SJCRH30 (cell line): ENCODE measurements around the gene PC. TPM values are rescaled to one million over a fixed set of nuclear protein-coding genes. Genes with fewer than 3 reads are reported as not detected.
A peak's percentile ranks its signal among the peaks of the same experiment; 100 is the strongest.

Experiments
- DNase-seq, 2 experiments: peaks; one replicate each; pipeline ENCODE4 v3.0.0-alpha.2; 2015 to 2020
- H3K27ac ChIP-seq: fragments of 250-450 bp; sonication (Bioruptor Pico); 2 replicates; pipeline ENCODE4 v1.5.1; 2020; ENCODE audit warnings: mild to moderate bottlenecking, moderate library complexity
- H3K27me3 ChIP-seq: fragments of 250-450 bp; sonication (Bioruptor Pico); 2 replicates; pipeline ENCODE4 v1.5.1; 2020; ENCODE audit warnings: mild to moderate bottlenecking, moderate library complexity
- H3K36me3 ChIP-seq: fragments of 250-450 bp; sonication (Bioruptor Pico); 2 replicates; pipeline ENCODE4 v1.5.1; 2020; ENCODE audit warnings: mild to moderate bottlenecking, moderate library complexity
- H3K4me1 ChIP-seq: fragments of 250-450 bp; sonication (Bioruptor Pico); 2 replicates; pipeline ENCODE4 v1.5.1; 2020; ENCODE audit warnings: mild to moderate bottlenecking, moderate library complexity
- H3K4me3 ChIP-seq: fragments of 250-450 bp; sonication (Bioruptor Pico); 2 replicates; pipeline ENCODE4 v1.5.1; 2020; ENCODE audit warnings: mild to moderate bottlenecking, moderate library complexity
- H3K9me3 ChIP-seq: fragments of 250-450 bp; sonication (Bioruptor Pico); replicated peaks from 2 replicates; pipeline ENCODE4 v1.5.1; 2020; ENCODE audit warnings: mild to moderate bottlenecking, moderate library complexity
- total RNA-seq: library from RNA; depleted of rRNA; stranded (reverse); fragments of >200 nt; shearing (Covaris generic); gene quantifications from 2 replicates; pipeline ENCODE4 v1.2.3, GENCODE V29; 2014

The PC gene
- total RNA-seq, 1 experiment from 2014 or later = 22.9 TPM

DNA sequence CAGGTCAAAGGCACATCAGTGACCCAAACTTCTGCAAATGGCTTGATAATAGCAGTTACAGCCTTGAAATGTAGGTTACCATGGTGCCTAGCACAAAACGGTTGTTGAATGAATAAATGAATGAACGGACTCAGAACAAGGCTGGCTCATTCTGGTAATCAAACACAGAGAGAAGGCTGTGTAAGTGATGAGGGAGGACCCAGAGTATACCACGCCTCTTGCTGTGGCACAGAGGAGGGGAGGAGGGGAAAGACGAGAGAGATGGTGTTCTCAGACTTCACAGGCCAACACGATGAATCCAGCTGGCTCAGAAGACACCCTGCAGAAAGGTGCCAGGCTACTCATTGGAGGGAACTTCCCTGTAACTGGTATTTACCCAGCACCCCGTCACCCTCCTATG, 38.3 kb downstream of the PC start:
- Histone ChIP-seq H3K4me1 (no peaks in the 10 kb centered on the region), H3K4me3 (no peak overlapping the region), H3K27ac (no peak overlapping the region), H3K27me3 (no peaks in the 10 kb centered on the region), H3K36me3 (no peaks in the 10 kb centered on the region), H3K9me3 (no peaks in the 10 kb centered on the region)
- DNase-seq = no peak

- Histone ChIP-seq H3K9me3 (no peaks in the 10 kb centered on the region), H3K27ac (no peak overlapping the region), H3K36me3 (no peaks in the 10 kb centered on the region), H3K4me3 (no peak overlapping the region), H3K4me1 (no peaks in the 10 kb centered on the region), H3K27me3 (no peaks in the 10 kb centered on the region)
- DNase-seq = no peak
Measured at GRCh38 chr11:66918741-66919140, 39.4 kb downstream of the PC start.

- Histone ChIP-seq H3K9me3 (no peaks in the 10 kb centered on the region), H3K36me3 (no peaks in the 10 kb centered on the region), H3K4me1 (no peaks in the 10 kb centered on the region), H3K4me3 (no peak overlapping the region), H3K27ac (no peak overlapping the region), H3K27me3 (no peaks in the 10 kb centered on the region)
- DNase-seq = no peak
Measured at GRCh38 chr11:66915866-66916265, 42.3 kb downstream of the PC start.

DNA sequence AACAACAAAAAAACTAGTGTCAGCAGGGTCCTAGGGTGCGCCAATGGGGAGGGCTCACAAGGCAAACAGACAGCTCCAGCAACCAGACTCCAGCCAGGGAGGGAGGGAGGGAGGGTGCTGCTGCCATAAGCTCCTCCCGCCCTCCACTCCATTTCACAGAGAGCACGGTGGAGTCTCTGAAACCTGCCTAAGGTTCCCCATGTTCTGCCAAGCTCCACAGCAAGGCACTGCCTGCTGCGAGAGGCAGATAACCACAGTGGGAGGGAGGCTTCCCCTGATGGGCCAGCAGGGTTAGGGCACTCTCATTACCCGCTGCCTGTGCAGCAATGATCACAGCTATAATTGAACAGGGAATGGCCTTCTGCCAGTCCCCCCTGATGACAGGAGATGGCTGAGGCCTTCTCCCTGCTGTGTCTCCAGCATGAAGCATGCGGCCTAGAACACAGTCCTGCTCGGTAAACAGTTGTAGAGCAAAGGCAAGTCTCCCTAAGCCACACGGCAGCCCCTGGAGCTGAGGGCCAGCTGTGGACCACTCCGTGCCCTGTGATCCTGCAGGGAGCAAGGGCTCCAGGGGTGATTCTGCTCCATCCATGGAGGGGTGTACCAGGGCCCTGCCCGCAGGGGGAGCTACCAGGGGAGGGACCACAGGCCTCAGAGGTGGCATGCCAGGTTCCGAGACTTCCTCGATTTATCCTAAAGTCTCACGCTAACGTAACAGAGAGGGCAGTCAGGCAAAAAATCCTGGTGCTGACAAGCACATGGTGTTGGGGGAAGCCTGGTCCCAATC, 42.9 kb downstream of the PC start:
- no peak overlapping the region for H3K4me3 ChIP-seq
- no peaks in the 10 kb centered on the region for H3K9me3 ChIP-seq
- no peak overlapping the region for H3K27ac ChIP-seq
- no peaks in the 10 kb centered on the region for H3K4me1 ChIP-seq
- no peaks in the 10 kb centered on the region for H3K36me3 ChIP-seq
- DNase-seq = no peak
- no peaks in the 10 kb centered on the region for H3K27me3 ChIP-seq

- Histone ChIP-seq H3K27ac (no peak overlapping the region), H3K9me3 (no peaks in the 10 kb centered on the region), H3K4me1 (no peaks in the 10 kb centered on the region), H3K36me3 (no peaks in the 10 kb centered on the region), H3K4me3 (no peak overlapping the region), H3K27me3 (no peaks in the 10 kb centered on the region)
- no peak for DNase-seq
Measured at GRCh38 chr11:66914505-66914904, 43.7 kb downstream of the PC start.

- no peak overlapping the region for H3K4me3 ChIP-seq
- H3K4me1 ChIP-seq = no peaks in the 10 kb centered on the region
- DNase-seq = peak in 1 of 2 experiments; percentile 34
- H3K9me3 ChIP-seq = no peaks in the 10 kb centered on the region
- no peaks in the 10 kb centered on the region for H3K36me3 ChIP-seq
- no peak overlapping the region for H3K27ac ChIP-seq
- no peaks in the 10 kb centered on the region for H3K27me3 ChIP-seq
Measured at GRCh38 chr11:66912911-66913310, 45.3 kb downstream of the PC start.

DNA sequence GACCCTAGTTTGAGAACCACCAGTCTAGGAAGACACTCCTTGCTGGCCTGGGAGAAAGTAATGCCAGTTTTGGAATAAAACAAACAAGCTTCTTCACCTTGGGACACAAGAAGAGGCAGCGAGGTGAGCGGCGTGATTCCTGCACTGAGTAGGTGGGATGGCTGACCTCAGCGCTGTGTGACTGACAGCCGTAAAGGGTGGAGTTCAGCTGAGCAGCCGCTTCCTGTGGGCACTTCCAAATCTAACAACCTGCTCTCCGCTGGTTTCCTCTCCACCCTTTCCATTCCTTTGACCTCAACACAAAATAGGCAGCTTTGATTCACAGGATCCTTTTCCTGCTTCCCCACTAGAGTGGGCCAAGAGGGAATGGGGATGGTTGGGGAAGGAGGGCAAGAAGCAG, 45.8 kb downstream of the PC start:
- H3K9me3 ChIP-seq = no peaks in the 10 kb centered on the region
- no peak overlapping the region for H3K4me3 ChIP-seq
- no peaks in the 10 kb centered on the region for H3K27me3 ChIP-seq
- DNase-seq = no peak
- H3K27ac ChIP-seq = no peak overlapping the region
- no peaks in the 10 kb centered on the region for H3K36me3 ChIP-seq
- no peaks in the 10 kb centered on the region for H3K4me1 ChIP-seq

GRCh38 chr11:66910669-66911068, 47.5 kb downstream of the PC start:
- Histone ChIP-seq H3K27me3 (no peaks in the 10 kb centered on the region), H3K27ac (no peak overlapping the region), H3K4me1 (no peaks in the 10 kb centered on the region), H3K4me3 (no peak overlapping the region), H3K36me3 (no peaks in the 10 kb centered on the region), H3K9me3 (no peaks in the 10 kb centered on the region)
- DNase-seq = no peak

DNA sequence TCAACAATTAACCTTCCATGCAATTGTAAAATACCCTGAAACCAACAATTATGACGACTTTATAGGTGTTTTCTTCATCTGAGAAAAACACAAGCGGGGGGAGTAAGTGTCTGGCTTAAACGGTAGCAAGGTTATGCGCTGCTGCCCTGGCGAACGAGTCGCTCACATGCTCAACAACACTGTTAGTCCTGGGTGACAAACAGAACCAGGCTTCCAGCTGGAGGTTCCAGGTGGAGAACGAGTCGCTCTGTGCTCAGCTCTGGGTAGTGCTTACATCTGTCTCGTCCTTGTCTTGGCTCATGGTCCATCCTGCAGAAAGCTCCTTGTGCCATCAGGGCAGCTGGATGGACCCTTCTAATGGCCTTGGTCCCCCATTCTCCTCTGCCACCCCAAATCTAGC, 48.2 kb downstream of the PC start:
- H3K4me1 ChIP-seq = no peaks in the 10 kb centered on the region
- H3K9me3 ChIP-seq = no peaks in the 10 kb centered on the region
- no peaks in the 10 kb centered on the region for H3K27me3 ChIP-seq
- H3K4me3 ChIP-seq = no peak overlapping the region
- DNase-seq = no peak
- no peaks in the 10 kb centered on the region for H3K36me3 ChIP-seq
- H3K27ac ChIP-seq = no peak overlapping the region

- no peak for DNase-seq
Measured at GRCh38 chr11:66909181-66909580, 49.0 kb downstream of the PC start.

GRCh38 chr11:66907751-66908630, 50.2 kb downstream of the PC start:
- no peak overlapping the region for H3K27ac ChIP-seq
- H3K4me3 ChIP-seq = no peak overlapping the region
- H3K9me3 ChIP-seq = no peaks in the 10 kb centered on the region
- DNase-seq = no peak
- no peaks in the 10 kb centered on the region for H3K36me3 ChIP-seq
- no peaks in the 10 kb centered on the region for H3K4me1 ChIP-seq
- H3K27me3 ChIP-seq = no peaks in the 10 kb centered on the region

More at GRCh38 chr11:66909181-66909580, 49.0 kb downstream of the PC start:
- Histone ChIP-seq H3K9me3 (no peaks in the 10 kb centered on the region), H3K27ac (no peak overlapping the region), H3K4me1 (no peaks in the 10 kb centered on the region), H3K27me3 (no peaks in the 10 kb centered on the region), H3K4me3 (no peak overlapping the region), H3K36me3 (no peaks in the 10 kb centered on the region)

GRCh38 chr11:66906061-66906733, 52.0 kb downstream of the PC start:
- Histone ChIP-seq H3K27ac (no peak overlapping the region), H3K27me3 (no peaks in the 10 kb centered on the region)
- DNase-seq = no peak

GRCh38 chr11:66905631-66906030, 52.6 kb downstream of the PC start:
- H3K9me3 ChIP-seq = no peaks in the 10 kb centered on the region
- no peaks in the 10 kb centered on the region for H3K4me1 ChIP-seq
- H3K27me3 ChIP-seq = no peaks in the 10 kb centered on the region
- DNase-seq = no peak
- H3K36me3 ChIP-seq = no peaks in the 10 kb centered on the region
- H3K4me3 ChIP-seq = no peak overlapping the region
- no peak overlapping the region for H3K27ac ChIP-seq

More at GRCh38 chr11:66906061-66906733, 52.0 kb downstream of the PC start:
- Histone ChIP-seq H3K4me3 (no peak overlapping the region), H3K36me3 (no peaks in the 10 kb centered on the region), H3K4me1 (no peaks in the 10 kb centered on the region), H3K9me3 (no peaks in the 10 kb centered on the region)

DNA sequence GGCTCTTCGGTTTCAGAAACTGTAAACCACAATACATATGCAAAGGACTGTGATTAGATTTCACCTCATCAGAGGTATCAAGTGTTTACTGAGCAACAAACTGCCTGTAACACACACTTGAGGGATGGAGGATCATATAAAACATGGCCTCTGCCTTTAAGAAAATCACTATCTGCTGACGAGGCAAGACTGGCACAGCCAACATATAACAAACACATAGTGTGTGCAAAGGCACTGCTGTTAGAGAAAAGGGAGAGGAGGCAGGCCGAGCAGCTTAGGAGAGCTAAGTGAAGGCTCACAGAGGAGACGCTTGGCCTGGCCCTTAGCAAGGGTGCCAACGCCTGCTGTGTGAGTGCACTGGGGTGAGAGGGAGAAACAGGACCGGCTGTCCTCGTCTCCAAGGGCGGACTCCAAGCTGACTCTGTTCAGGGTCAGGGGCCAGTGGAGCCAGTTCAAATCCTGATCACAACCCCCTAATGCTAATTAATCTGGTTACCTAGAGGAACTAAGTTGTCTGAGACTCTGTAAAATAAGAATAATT, 53.1 kb downstream of the PC start:
- no peak overlapping the region for H3K4me3 ChIP-seq
- H3K27ac ChIP-seq = no peak overlapping the region
- no peaks in the 10 kb centered on the region for H3K36me3 ChIP-seq
- no peak for DNase-seq
- no peaks in the 10 kb centered on the region for H3K9me3 ChIP-seq
- H3K4me1 ChIP-seq = no peaks in the 10 kb centered on the region
- H3K27me3 ChIP-seq = no peaks in the 10 kb centered on the region

GRCh38 chr11:66904561-66904960, 53.6 kb downstream of the PC start:
- DNase-seq = no peak
- H3K9me3 ChIP-seq = no peaks in the 10 kb centered on the region
- H3K27me3 ChIP-seq = no peaks in the 10 kb centered on the region
- no peak overlapping the region for H3K4me3 ChIP-seq
- no peak overlapping the region for H3K27ac ChIP-seq
- H3K4me1 ChIP-seq = no peaks in the 10 kb centered on the region
- no peaks in the 10 kb centered on the region for H3K36me3 ChIP-seq
